ENCODE results near the gene TMEM123.
"Not testable (repeated sequence)": the region's sequence is repeated elsewhere in the genome, so short reads cannot be mapped to it uniquely, and the experiment has no call there.

TMEM123 gene

GRCh38 chr11:102447941-102448868, 4.4 kb downstream of the TMEM123 start:
- no peak for DNase-seq

GRCh38 chr11:102447193-102447592, 5.4 kb downstream of the TMEM123 start:
- DNase-seq = no peak

- no peak for DNase-seq
Measured at GRCh38 chr11:102446606-102447005, 6.0 kb downstream of the TMEM123 start.

- not testable (repeated sequence) for DNase-seq
Measured at GRCh38 chr11:102444693-102445092, 7.9 kb downstream of the TMEM123 start.

GRCh38 chr11:102444142-102444541, 8.4 kb downstream of the TMEM123 start:
- not testable (repeated sequence) for DNase-seq

- not testable (repeated sequence) for DNase-seq
Measured at GRCh38 chr11:102439063-102439363, 13.6 kb downstream of the TMEM123 start.

- DNase-seq = no peak
Measured at GRCh38 chr11:102438311-102439062, 14.1 kb downstream of the TMEM123 start.

GRCh38 chr11:102437727-102438126, 14.8 kb downstream of the TMEM123 start:
- DNase-seq = no peak

- no peak for DNase-seq
Measured at GRCh38 chr11:102436976-102437375, 15.6 kb downstream of the TMEM123 start.

GRCh38 chr11:102436561-102436960, 16.0 kb downstream of the TMEM123 start:
- DNase-seq = no peak

GRCh38 chr11:102435688-102436087, 16.9 kb downstream of the TMEM123 start:
- no peak for DNase-seq

- not testable (repeated sequence) for DNase-seq
Measured at GRCh38 chr11:102433571-102433970, 19.0 kb downstream of the TMEM123 start.

- DNase-seq = not testable (repeated sequence)
Measured at GRCh38 chr11:102432560-102432959, 20.0 kb downstream of the TMEM123 start.

- DNase-seq = no peak
Measured at GRCh38 chr11:102431404-102431803, 21.2 kb downstream of the TMEM123 start.

- no peak for DNase-seq
Measured at GRCh38 chr11:102430158-102430836, 22.3 kb downstream of the TMEM123 start.

GRCh38 chr11:102429691-102430090, 22.9 kb downstream of the TMEM123 start:
- DNase-seq = no peak

- DNase-seq = no peak
Measured at GRCh38 chr11:102429226-102429625, 23.3 kb downstream of the TMEM123 start.

- DNase-seq = no peak
Measured at GRCh38 chr11:102428696-102429095, 23.9 kb downstream of the TMEM123 start.

- DNase-seq = no peak
Measured at GRCh38 chr11:102427068-102427467, 25.5 kb downstream of the TMEM123 start.

GRCh38 chr11:102426570-102426969, 26.0 kb downstream of the TMEM123 start:
- no peak for DNase-seq

GRCh38 chr11:102426000-102426399, 26.6 kb downstream of the TMEM123 start:
- DNase-seq = no peak

GRCh38 chr11:102423936-102424335, 28.6 kb downstream of the TMEM123 start:
- DNase-seq = no peak
